Stimulated activated naive CD8-positive, alpha-beta T cell treated with anti-CD3 and anti-CD28 coated beads, Interleukin-15, Interleukin-2, amounts not matched to agents 100 U/mL and 50 U/mL, for 24 hours (primary cell): ENCODE measurements around the gene LEKR1.
"Not testable (repeated sequence)": the region's sequence is repeated elsewhere in the genome, so short reads cannot be mapped to it uniquely, and the experiment has no call there.

ENCODE experiments used
- ATAC-seq: fragments of 150-1000 bp; cut with Tn5 transposase; one replicate; pipeline ENCODE4 v1.10.0; 2021
- DNase-seq: peaks from one replicate; pipeline ENCODE4 v3.0.0; 2021

The LEKR1 gene

DNA sequence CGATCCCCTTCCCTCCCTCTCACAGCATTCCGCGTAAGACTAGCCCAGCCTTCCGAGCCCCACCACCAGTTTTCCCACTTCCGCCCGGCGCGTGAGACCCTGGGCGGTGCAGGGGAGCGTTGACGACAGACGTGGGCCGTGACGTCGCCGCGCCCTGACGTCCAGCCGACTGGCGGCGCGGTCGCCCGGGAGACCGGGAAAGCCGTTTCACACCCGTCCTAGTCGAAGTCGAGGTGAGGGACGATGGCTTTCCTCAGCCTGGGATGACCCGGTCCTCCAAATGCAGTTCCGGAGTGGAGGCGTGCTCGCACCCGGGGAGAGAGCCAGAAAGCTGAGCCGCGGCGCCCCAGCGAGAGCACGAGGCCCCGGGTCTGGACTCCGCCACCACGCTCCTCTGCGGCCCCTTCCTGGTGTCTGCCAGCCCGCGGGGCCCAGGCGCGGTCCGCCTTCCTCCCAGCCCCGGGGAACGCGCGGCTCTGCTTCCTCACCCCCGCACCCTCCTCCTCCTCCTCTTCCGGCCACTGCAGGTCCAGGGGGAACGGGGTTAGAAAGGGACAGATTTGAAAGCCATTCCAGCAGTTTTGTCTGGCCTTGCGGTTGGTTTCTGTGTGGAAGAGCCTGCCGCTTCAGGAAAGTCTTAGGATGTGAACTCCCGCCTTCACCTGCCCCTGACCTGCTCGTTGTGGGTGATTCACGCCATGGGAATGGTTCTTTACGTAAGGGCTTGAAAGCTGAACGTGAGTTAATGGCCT is at the start of gene LEKR1:
LEKR1 (plus strand) TSS at position 210 of the 752 bp plus-strand sequence. CDS start 2,977 bp downstream, outside the sequence.
- DNase-seq (peak; percentile 84), ATAC-seq (peak; percentile 87)

- no peak for ATAC-seq
- DNase-seq = no peak
Observed at GRCh38 chr3:156776871-156777270, 49.3 kb upstream of the LEKR1 start.

GRCh38 chr3:156781310-156782230 is 44.6 kb upstream of the LEKR1 start:
- DNase-seq (no peak), ATAC-seq (no peak)

DNA sequence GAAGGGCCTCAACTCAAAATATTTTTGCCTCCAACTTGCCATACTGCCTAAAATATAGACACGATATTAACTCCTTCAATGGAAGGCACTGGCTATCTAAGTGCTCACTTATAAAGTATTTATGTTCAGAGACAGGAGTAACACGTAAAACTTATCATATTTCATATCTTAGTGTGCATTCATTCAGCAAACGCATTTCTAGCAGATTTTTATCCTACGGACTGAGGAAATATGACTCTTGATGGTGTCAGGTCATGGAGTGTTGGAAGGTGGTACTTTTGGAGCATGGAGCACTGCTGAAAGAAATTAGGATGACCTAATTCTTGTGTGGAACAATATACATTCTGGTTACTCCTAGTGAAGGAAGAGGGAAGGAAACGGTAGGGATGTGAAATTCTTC is 43.8 kb upstream of the LEKR1 start:
- ATAC-seq = no peak
- DNase-seq = no peak

- DNase-seq (no peak), ATAC-seq (no peak)
Observed at GRCh38 chr3:156782921-156783320, 43.2 kb upstream of the LEKR1 start.

DNA sequence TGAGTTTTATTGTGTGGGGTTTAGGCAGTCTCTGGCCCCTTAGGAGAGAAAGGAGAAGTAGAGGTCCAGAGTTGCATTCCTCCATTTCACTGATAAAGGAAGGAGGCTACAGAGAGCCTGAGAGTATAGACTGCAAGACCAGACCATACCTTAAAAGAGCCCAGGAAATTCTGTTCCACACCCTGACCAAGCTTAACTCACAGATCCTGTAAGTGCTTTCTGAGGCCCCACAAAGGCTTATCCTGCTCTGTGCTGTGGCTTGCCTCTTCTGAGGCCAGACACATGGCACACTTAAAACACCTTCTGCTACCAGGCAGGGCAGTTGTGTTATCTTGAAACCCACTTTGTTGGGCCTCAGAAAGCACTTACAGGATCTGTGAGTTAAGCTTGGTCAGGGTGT is 39.2 kb upstream of the LEKR1 start:
- ATAC-seq = no peak

DNA sequence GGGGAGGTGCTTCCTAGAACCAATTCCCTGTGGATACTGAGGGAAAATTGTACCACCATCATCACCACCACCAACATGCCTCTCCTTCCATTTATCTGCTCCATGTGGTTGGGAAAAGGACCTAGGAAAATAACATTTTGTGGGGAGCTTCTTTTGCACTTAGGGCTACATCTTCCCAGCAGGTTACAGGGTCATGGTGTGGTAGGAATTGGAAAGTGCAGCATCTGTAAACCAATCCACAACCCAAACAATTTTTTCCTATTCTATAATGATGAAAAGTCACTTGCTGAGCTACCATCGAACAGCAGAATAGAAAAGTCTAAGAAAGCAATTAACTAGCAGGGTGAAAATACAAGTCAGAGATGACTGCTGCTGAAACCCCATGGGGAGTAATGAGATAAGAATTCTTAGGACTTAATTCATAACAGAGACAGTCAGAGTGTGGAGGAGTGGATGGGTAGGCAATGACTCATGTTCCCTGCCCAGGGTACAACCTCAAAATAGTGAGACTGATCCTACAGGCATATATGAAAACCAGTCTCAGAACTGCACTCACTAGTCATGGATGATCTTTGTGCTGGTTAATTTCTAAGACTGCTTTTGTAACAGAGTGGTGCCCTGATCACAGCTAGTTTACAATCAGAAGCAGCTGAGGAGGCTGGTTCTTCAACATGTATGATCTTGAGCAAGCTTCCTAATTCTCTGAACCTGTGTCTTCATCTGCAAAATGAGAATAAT is 38.1 kb upstream of the LEKR1 start:
- peak; percentile 98 for ATAC-seq
- DNase-seq = no peak

More for the DNA sequence above, 39.2 kb upstream of the LEKR1 start:
- no peak for DNase-seq

DNA sequence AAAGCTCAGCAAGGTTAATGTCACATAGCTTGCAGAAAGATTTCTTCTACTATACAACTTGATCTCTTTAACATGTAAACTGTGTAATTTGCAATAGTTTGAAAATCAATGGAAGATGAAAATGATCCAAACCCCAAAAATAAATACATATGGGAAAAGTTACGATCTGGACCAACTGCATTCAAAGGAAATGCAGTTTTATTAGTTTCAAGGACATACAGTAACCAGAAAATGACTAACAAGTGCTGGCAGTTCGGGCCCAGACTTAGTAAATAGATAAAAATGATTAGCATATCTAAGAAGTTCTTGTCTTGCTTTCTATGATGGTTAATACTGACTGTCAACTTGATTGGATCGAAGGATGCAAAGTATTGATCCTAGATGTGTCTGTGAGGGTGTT is 37.3 kb upstream of the LEKR1 start:
- no peak for DNase-seq
- ATAC-seq = no peak

DNA sequence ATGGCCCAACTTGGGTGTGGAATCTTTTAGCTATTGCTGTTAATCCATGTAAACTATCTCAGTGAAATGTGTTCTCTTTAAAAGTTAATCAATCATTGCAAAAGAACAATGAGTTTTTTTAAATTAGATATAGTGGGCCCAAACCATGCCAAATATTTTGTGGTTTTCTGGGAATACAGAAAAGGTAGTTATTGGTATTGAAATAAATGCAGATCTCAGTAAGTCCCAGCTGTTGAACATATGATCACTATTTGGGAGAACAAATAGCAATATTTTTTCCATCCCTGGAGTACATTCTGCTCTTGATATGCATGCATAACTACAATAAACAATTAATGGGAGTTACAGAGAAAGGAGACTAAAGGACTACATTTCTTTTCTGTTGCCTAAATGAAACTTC is 36.0 kb upstream of the LEKR1 start:
- ATAC-seq = no peak
- DNase-seq = no peak

- ATAC-seq = no peak
- no peak for DNase-seq
Observed at GRCh38 chr3:156792114-156792513, 34.0 kb upstream of the LEKR1 start.

- ATAC-seq = no peak
- no peak for DNase-seq
Observed at GRCh38 chr3:156792536-156792935, 33.6 kb upstream of the LEKR1 start.

DNA sequence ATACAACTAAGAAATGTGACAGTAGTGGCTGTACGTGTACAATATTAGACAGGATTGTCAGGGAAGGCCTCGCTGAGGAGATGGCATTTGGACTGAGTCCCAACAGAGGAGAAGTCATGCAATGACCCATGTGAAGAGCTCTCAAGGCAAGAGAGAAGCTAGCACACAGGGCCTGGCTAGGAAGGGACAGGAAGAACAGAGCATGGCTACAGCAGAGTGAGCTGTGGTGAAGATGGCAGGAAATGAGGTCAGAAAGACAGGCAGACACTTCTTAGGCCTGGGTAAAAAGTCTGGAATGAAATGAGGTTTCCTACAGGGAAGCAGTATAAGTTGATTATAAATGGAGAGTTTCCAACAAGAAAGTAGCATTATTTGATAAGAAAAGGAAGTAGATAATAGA is 33.2 kb upstream of the LEKR1 start:
- ATAC-seq (no peak), DNase-seq (no peak)

DNA sequence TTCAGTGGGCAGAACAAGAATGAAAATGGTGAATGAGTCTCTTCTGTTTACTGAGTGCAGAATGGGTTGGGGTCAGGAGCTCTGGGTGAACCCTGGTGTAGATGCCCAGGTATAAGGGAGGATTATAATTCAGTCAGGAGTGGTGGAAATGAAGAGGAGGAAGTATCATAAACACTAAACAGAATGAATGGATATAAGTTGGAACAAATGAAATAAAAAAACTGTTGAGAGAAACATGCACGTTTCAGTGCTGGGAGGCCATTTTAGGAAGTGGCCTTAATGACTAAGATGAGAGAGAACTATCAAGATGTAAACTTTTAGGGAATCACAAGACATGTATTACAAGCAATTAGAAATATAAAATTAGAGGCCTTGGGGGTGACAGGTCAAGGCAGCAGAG is 32.8 kb upstream of the LEKR1 start:
- no peak for ATAC-seq

GRCh38 chr3:156793851-156794250 is 32.3 kb upstream of the LEKR1 start:
- ATAC-seq (no peak), DNase-seq (no peak)

More for the DNA sequence above, 32.8 kb upstream of the LEKR1 start:
- DNase-seq = no peak

GRCh38 chr3:156795890-156796481 is 30.2 kb upstream of the LEKR1 start:
- ATAC-seq (no peak), DNase-seq (no peak)

DNA sequence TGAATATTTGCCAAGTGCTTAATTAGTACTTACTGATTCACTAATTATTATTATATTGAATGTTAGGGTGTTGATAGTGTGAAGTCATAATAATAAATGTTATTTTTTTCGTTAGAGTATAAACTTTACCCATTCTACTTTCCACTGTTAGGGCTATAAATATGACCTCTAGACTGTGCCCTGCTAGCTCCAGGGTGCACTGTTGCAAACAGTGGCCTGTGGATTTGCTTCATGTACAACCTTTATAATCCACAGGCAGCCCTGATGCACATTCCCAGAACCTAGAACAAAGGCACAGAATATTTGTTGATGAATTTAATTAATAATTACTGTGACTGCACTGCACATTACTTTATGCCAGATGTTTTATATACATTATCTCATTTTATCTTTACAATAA is 28.8 kb upstream of the LEKR1 start:
- no peak for ATAC-seq
- no peak for DNase-seq

DNA sequence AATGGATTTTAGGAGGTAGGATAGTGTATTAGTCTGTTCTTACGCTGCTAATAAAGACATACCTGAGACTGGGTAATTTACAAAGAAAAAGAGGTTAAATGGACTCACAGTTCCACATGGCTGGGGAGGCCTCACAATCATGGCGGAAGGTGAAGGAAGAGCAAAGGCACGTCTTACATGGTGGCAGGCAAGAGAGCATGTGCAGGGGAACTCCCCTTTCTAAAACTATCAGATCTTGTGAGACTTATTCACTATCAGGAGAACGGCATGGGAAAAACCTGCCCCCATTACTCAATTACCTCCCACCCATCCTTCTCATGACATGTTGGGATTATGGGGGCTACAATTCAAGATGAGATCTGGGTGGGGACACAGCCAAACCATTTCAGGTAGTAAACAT is 25.9 kb upstream of the LEKR1 start:
- ATAC-seq, DNase-seq: not testable (repeated sequence)

DNA sequence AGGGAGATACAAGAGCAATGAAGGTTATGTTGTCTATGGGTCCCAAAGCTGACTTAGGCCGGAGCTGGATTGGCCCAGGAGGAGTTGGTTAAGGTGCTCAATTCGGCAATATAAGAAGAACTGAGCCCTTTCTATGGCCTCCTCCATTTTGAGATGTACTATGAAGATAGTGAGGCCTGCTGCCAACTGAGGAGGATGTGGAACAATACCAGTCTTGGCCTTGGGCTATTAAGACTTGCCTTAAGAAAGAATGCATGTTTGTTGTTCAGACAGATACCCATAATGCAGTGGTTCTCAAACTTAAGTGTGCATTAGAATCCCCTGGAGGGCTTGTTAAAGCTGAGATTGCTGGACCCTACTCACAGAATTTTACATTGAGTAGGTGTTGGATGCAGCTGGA is 24.4 kb upstream of the LEKR1 start:
- no peak for ATAC-seq

GRCh38 chr3:156802821-156803606 is 23.1 kb upstream of the LEKR1 start:
- no peak for DNase-seq
- ATAC-seq = no peak

More for the DNA sequence above, 24.4 kb upstream of the LEKR1 start:
- DNase-seq = no peak

DNA sequence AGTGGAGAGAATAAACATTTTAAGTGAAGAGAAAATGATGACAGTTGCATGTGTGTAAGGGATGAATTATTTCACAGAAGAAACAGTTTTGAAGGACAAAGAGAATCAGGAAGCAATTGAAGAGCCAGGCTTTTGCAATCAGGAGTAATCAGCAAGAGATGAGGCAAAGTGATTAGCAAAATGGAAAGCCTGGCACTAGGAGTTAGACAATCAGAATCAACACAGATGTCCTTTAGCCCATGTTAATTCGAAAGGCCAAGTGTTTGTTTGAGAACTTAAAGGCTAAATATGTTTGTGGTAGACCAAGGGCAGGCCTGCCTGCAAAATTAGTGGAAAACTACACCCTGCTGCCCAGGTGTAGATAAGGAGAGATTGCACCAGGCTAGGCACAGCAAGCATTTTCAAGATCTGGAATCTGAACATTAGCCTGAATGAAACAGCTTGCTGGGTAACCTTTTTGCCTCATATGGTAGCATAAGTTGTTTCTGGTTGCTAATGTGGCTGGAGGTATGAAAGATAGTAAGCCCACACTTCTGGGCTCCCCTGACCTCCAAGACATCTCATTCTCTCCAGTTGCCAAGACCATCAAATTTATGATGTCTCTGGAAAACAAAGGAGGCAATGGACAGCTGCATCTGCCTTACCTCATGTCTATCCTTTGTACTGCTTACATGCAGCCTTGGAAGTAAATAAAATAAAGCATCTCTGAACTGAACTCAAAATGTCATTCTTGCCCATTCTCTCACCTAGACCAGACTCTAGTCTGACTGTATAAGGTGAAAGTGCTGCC is 22.0 kb upstream of the LEKR1 start:
- no peak for DNase-seq
- no peak for ATAC-seq
